Cardiac fibroblast (primary cell): ENCODE data around the gene KCNMA1.

Experiments
- DNase-seq, 2 donors: peaks; one replicate each; pipeline versions ENCODE4 v3.0.0 to v3.0.0-alpha.2; 2010; ENCODE audit warnings: low read depth in 2 of 2
- H3K4me3 ChIP-seq, 2 donors: replicated peaks in 1 of 2; 1 replicate in 1 of 2; 2 replicates in 1 of 2; pipeline ENCODE4 v1.5.1; 2011; ENCODE audit warnings: low read depth in 2 of 2, low read length in 2 of 2, mild to moderate bottlenecking in 2 of 2, moderate library complexity in 1 of 2
- TF ChIP-seq, protein P1 (sequence below): IDR thresholded peaks from one replicate; pipeline ENCODE4 v1.5.1; 2011; ENCODE audit warnings: low read depth, mild to moderate bottlenecking, low read length, inconsistent platforms

The KCNMA1 gene

DNA sequence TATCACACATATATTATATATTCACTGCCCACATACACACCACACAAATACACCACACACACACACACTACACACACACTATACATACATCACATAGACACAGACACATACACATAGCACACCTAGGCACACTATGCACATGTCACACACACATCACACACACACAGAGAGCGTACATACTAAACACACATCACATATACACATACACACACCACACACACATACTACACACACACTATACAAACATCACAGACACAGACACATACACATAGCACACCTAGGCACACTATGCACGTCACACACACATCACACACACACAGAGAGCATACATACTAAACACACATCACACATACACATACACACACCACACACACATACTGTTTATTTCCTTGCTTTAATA is 165.5 kb downstream of the KCNMA1 start:
- TF ChIP-seq, protein P1, sequence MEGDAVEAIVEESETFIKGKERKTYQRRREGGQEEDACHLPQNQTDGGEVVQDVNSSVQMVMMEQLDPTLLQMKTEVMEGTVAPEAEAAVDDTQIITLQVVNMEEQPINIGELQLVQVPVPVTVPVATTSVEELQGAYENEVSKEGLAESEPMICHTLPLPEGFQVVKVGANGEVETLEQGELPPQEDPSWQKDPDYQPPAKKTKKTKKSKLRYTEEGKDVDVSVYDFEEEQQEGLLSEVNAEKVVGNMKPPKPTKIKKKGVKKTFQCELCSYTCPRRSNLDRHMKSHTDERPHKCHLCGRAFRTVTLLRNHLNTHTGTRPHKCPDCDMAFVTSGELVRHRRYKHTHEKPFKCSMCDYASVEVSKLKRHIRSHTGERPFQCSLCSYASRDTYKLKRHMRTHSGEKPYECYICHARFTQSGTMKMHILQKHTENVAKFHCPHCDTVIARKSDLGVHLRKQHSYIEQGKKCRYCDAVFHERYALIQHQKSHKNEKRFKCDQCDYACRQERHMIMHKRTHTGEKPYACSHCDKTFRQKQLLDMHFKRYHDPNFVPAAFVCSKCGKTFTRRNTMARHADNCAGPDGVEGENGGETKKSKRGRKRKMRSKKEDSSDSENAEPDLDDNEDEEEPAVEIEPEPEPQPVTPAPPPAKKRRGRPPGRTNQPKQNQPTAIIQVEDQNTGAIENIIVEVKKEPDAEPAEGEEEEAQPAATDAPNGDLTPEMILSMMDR: no peak
- H3K4me3 ChIP-seq: no peak overlapping the region
- no peak for DNase-seq

GRCh38 chr10:77471069-77471536 is 166.5 kb downstream of the KCNMA1 start:
- TF ChIP-seq, protein P1: no peak
- DNase-seq: no peak
- no peak overlapping the region for H3K4me3 ChIP-seq

- TF ChIP-seq, protein P1: no peak
- H3K4me3 ChIP-seq: no peak overlapping the region
- no peak for DNase-seq
These were observed 170.1 kb downstream of the KCNMA1 start for GRCh38 chr10:77467422-77467963.

- H3K4me3 ChIP-seq: no peak overlapping the region
- TF ChIP-seq, protein P1: no peak
- peak; percentile 14 to 55 for DNase-seq
These were observed 173.5 kb downstream of the KCNMA1 start for GRCh38 chr10:77463967-77464745.

GRCh38 chr10:77463499-77463898 is 174.1 kb downstream of the KCNMA1 start:
- H3K4me3 ChIP-seq: no peak overlapping the region
- TF ChIP-seq, protein P1: no peak
- no peak for DNase-seq

GRCh38 chr10:77461636-77462296 is 175.8 kb downstream of the KCNMA1 start:
- DNase-seq: peak in 1 of 2 donors; percentile 10
- TF ChIP-seq, protein P1: no peak

More at GRCh38 chr10:77461636-77462296, 175.8 kb downstream of the KCNMA1 start:
- H3K4me3 ChIP-seq: no peak overlapping the region
